ENCODE data around the gene SPNS3.
A peak's percentile ranks its signal among the peaks of the same experiment; 100 is the strongest.

Gene SPNS3

DNA sequence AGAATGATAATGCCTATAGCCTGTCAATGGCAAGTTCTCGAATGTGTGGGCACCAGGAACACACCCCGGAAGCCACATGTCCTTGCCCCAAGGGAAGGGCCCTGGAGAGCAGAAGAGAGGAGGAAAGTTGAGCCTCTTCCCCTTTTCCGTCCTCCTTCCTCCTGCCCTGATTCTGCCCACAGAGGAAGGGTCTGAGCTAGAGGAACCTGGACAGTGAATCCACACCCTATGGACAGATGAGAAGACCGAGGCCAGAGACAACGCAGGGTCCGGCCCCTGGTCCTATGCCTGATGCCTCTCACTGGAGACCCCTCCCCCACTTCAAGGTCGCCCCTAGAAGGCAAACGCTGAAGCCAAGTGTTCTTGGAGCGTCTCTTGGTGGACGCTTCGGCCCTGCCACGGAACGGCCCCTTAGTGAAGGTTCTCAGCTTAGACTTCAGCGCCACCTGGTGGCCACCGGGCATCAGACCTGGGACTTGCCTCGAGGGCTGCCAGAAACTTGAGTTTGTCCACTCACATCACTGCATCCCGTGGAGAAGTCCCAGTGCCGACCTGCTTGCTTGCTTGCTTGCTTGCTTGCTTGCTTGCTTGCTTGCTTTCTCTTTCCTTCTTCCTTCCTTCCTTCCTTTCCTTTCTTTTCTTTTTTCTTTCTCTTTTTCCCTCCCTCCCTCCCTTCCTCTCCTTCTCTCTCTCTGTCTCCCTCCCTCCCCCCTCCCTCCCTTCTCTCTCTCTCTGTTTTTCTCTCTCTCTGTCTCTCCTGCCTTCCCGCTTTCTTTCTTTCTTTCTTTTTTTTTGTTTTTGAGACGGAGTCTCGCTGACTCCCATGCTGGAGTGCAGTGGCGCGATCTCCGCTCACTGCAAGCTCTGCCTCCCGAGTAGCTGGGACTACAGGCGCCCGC is 20.6 kb upstream of the SPNS3 start:
- peak overlapping the region; percentile 78 for H3K27ac Mint-ChIP-seq
- peak overlapping the region; percentile 31 for H3K4me3 Mint-ChIP-seq
- H3K9me3 Mint-ChIP-seq: no peaks in the 10 kb centered on the region
- peaks cover 13% of the 10 kb centered on the region for H3K4me1 Mint-ChIP-seq
- H3K27me3 Mint-ChIP-seq: no peaks in the 10 kb centered on the region
- no peaks in the 10 kb centered on the region for H3K36me3 Mint-ChIP-seq
- ATAC-seq: peak; percentile 95

DNA sequence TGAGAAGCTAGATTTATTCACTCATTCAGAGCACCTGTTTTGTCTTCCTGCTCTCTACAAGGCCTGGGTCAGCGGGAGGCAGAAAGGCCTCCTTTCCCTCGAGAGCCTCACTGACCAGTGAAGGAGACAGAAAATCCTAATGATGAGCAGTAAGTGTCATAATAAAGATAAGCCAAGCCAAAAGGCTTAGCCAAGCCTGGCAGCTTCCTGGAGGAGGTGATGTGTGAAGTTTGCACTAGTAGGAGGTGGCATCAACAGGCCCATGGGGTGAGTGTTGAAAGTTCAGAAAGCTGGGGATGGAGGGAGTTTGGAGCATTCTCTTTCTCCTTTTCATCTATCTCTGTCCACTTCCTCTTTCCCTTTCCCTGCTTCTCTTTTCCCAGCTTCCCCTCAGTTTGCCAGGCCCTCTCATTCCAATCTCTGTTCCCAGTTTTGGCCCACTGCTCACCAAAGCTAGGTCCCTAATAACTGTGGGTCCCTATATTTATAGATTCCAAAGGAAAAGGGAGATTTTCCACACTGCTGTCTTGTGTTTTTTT is 16.5 kb upstream of the SPNS3 start:
- peaks cover 13% of the 10 kb centered on the region for H3K4me1 Mint-ChIP-seq
- H3K27ac Mint-ChIP-seq: no peak overlapping the region
- H3K27me3 Mint-ChIP-seq: no peaks in the 10 kb centered on the region

DNA sequence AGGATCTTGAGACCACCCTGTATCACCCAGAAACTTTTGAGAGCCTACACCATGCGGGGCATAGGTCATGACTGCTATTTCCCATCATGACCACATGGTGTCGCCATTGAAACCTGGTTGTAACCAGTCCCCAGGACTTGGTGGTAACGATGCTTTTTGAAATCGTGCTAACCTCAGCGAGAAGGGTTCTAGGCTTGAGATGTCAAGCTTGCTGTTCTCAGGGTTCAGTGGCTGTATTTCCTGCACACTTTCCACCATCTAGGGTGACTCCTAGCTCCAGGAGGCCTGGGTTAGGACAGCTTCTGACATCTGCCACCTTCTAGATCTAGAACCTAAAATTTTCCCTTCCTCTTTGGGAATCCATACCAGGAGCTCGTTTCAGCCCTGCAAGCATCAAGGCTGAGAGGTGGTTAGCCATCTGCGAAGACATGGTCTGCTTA is 13.0 kb upstream of the SPNS3 start:
- H3K4me1 Mint-ChIP-seq: peaks cover 6% of the 10 kb centered on the region
- no peak overlapping the region for H3K4me3 Mint-ChIP-seq
- H3K27me3 Mint-ChIP-seq: no peaks in the 10 kb centered on the region
- H3K36me3 Mint-ChIP-seq: no peaks in the 10 kb centered on the region
- H3K27ac Mint-ChIP-seq: no peak overlapping the region
- peak; percentile 91 for ATAC-seq
- no peaks in the 10 kb centered on the region for H3K9me3 Mint-ChIP-seq

More for the DNA sequence above, 16.5 kb upstream of the SPNS3 start:
- H3K4me3 Mint-ChIP-seq: no peak overlapping the region
- H3K36me3 Mint-ChIP-seq: no peaks in the 10 kb centered on the region
- no peak for ATAC-seq
- H3K9me3 Mint-ChIP-seq: no peaks in the 10 kb centered on the region

DNA sequence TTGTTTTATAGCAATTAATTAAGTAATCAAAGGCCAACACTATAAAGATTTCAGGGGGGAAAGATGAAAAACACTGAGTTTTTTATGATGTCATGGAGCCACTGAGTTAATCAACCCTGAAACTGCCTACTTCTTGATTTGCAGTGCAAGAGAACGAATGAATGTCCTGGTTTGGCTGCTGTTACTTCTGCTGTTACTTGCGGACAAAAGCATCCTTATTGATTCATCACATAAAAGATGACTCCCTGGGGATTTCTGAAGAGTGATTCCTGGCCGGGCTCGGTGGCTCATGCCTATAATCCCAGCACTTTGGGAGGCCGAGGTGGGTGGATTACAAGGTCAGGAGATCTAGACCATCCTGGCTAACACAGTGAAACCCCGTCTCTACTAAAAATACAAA is 10.9 kb upstream of the SPNS3 start:
- Mint-ChIP-seq H3K4me1 (peaks cover 15% of the 10 kb centered on the region), H3K27ac (no peak overlapping the region), H3K27me3 (no peaks in the 10 kb centered on the region), H3K36me3 (no peaks in the 10 kb centered on the region), H3K4me3 (no peak overlapping the region), H3K9me3 (no peaks in the 10 kb centered on the region)
- ATAC-seq: no peak

DNA sequence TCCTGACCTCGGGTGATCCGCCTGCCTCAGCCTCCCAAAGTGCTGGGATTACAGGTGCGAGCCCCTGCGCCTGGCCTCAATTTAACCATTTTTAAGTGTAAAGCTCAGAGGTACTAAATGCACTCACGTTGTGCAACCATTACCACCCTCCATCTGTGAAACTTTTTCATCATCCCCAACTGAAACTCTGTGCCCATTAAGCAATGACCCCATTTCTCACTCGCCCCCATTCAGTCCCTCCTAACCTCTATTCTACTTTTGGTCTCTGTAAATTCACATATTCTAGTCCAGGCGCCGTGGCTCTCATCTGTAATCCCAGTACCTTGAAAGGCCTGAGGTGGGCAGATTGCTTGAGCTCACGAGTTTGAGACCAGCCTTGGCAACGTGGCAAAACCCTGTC is 8.3 kb upstream of the SPNS3 start:
- Mint-ChIP-seq H3K27me3 (no peaks in the 10 kb centered on the region), H3K9me3 (no peaks in the 10 kb centered on the region), H3K4me3 (no peak overlapping the region)

DNA sequence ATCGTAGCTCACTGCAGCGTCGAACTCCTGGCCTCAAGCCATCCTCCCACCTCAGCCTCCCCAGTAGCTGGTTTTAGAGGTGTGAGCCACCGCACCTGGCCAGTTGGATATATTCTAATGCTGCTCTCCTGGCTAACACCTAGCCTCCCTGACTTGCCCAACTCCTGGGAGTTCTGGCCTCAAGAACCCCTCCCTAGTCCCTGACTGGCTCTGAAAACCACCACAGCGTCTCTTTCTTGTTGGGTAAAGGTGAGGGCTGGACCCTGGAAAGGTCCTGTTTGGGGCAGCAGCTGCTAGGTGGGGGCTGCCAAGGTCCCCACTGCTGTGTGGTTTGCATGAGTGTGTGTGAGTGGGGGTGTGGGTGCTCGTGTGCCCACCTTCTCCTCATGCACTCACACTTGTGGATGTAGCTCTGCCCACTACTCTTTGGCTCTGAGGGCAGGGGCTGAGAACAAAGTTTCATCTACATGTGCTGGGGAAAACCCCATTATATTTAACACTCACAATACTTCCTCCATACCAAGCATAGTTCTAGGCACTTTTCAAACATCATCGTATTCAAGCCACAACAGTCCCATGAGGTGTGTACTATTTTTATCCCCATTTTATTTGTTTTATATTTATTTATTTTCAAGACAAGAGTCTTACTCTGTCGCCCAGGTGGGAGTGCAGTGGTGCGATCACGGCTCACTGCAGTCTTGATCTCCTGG is 7.1 kb upstream of the SPNS3 start:
- no peaks in the 10 kb centered on the region for H3K27me3 Mint-ChIP-seq
- no peaks in the 10 kb centered on the region for H3K36me3 Mint-ChIP-seq
- H3K9me3 Mint-ChIP-seq: no peaks in the 10 kb centered on the region
- H3K4me1 Mint-ChIP-seq: peaks cover 23% of the 10 kb centered on the region
- ATAC-seq: peak; percentile 57
- no peak overlapping the region for H3K4me3 Mint-ChIP-seq
- no peak overlapping the region for H3K27ac Mint-ChIP-seq

More for the DNA sequence above, 8.3 kb upstream of the SPNS3 start:
- Mint-ChIP-seq H3K4me1 (peaks cover 23% of the 10 kb centered on the region), H3K27ac (no peak overlapping the region), H3K36me3 (no peaks in the 10 kb centered on the region)
- no peak for ATAC-seq

DNA sequence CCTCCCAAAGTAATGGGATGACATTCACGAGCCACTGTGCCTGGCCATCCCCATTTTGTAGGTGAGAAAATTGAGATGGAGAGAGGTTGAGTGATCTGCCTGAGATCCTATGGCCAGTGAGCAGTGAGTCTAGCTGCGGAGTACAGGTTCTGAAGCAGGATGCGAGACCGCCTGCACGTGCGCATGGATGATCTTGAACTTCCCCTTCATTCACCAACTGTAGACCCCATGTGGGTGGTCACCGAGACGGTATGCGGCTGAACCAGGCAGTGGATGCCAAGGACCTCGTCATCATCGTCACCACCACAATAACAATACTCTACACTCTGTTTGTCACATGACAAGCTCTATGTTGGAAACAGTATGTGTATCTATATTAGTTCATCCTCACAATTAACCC is 6.2 kb upstream of the SPNS3 start:
- Mint-ChIP-seq H3K4me3 (no peak overlapping the region), H3K27me3 (no peaks in the 10 kb centered on the region), H3K27ac (no peak overlapping the region), H3K36me3 (no peaks in the 10 kb centered on the region), H3K9me3 (no peaks in the 10 kb centered on the region), H3K4me1 (peaks cover 23% of the 10 kb centered on the region)
- peak; percentile 57 for ATAC-seq

DNA sequence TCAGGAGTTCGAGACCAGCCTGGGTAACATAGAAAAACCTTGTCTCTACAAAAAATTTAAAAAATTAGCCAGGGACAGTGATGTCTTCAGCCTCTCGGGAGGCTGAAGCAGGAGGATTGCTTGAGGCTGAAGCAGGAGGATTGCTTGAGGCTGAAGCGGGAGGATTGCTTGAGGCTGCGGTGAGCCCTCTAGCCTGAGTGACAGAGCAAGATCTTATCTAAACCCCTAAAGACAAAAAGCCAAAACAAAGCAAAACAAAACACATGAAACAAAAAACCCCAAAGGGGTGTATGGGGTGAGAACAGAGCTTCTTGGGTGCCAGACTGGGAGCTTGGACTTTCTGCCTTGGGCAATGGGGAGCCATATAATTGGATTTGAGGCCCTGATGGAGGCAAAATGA is 2.6 kb downstream of the SPNS3 start:
- H3K4me3 Mint-ChIP-seq: no peak overlapping the region
- H3K4me1 Mint-ChIP-seq: peaks cover 22% of the 10 kb centered on the region
- peaks cover 27% of the 10 kb centered on the region for H3K27me3 Mint-ChIP-seq
- ATAC-seq: no peak
- H3K9me3 Mint-ChIP-seq: no peaks in the 10 kb centered on the region
- no peak overlapping the region for H3K27ac Mint-ChIP-seq
- no peaks in the 10 kb centered on the region for H3K36me3 Mint-ChIP-seq

DNA sequence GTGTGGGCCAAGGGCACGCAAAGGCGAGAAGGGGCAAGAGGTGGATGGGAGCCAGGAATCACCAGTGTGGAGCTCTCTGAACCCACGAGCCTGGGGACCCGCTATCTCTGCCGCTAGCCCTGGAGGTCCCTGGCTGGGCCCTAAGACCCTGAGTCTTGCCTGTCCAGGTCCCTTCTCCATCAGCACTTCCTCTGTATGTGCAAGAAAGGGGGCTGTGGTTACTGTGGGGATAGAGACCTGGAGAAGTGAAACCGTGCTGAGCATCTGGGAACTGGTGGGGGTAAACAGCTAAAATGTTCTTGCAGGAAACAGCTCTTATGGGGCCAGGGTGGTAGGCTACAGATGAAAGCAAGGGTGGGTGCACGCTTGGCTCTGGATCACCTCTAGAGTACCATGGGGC is 3.1 kb downstream of the SPNS3 start:
- Mint-ChIP-seq H3K36me3 (no peaks in the 10 kb centered on the region), H3K4me3 (no peak overlapping the region), H3K9me3 (no peaks in the 10 kb centered on the region), H3K27ac (no peak overlapping the region), H3K27me3 (peaks cover 31% of the 10 kb centered on the region), H3K4me1 (peaks cover 22% of the 10 kb centered on the region)
- no peak for ATAC-seq

DNA sequence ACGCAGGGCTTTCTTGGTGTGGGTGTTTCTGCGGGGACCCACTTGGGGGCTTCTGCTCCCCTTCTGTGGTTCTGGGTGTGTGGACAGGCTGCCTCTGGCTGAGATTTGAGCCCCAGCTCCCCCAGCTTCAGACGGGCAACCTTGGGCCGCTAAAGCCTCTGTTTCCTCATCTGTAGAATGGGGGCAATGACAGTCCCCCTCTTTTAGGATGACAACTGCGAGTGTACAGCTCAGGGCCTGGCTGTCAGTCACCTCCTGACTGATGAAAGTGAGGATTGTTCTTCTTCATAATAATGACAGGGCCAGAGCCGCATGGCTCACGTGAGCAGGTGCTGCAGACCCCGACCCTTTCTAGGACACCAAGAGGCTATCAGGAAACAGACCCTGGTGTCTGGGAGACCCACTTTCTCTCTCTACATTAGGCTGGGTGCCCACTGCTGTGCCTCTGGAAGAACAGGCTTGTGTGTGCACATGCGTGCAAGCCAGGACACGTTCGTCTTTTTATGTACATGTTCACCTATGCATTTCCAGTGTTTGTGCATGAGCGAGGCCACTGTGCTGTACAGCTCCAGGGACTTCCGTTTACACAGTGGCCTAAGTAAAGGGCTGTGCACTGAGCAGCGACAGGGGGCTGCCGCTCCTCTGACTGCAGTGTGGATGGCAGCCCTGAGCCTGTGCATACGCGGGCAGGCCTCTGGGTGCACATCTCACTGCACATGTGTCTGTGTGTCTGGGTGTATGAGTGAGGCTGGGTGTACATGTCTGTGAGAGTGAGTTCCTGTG is 4.6 kb downstream of the SPNS3 start:
- Mint-ChIP-seq H3K4me1 (peaks cover 20% of the 10 kb centered on the region), H3K4me3 (no peak overlapping the region), H3K27me3 (peaks cover 37% of the 10 kb centered on the region), H3K36me3 (no peaks in the 10 kb centered on the region), H3K27ac (no peak overlapping the region), H3K9me3 (no peaks in the 10 kb centered on the region)
- no peak for ATAC-seq

DNA sequence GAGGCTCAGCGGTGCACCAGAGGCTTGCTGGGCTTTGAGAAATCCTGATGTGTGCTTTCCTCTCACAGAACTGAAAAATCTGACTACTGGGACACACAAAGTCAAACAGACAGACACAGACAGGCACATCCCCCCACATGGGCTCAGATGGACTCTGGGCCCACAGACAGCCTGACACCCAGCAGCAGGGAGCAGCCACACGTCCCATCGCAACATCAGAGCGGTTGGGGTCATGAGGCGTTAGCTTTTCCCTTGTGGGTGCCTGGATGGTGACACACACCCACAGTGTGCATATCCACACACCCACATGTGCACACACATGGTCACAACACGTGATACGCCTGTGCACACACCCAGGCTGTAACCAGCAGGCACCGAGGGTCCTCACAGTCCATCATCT is 6.3 kb downstream of the SPNS3 start:
- Mint-ChIP-seq H3K4me1 (peaks cover 10% of the 10 kb centered on the region), H3K4me3 (no peak overlapping the region), H3K27me3 (peaks cover 37% of the 10 kb centered on the region), H3K9me3 (no peaks in the 10 kb centered on the region), H3K36me3 (no peaks in the 10 kb centered on the region), H3K27ac (no peak overlapping the region)
- ATAC-seq: no peak

DNA sequence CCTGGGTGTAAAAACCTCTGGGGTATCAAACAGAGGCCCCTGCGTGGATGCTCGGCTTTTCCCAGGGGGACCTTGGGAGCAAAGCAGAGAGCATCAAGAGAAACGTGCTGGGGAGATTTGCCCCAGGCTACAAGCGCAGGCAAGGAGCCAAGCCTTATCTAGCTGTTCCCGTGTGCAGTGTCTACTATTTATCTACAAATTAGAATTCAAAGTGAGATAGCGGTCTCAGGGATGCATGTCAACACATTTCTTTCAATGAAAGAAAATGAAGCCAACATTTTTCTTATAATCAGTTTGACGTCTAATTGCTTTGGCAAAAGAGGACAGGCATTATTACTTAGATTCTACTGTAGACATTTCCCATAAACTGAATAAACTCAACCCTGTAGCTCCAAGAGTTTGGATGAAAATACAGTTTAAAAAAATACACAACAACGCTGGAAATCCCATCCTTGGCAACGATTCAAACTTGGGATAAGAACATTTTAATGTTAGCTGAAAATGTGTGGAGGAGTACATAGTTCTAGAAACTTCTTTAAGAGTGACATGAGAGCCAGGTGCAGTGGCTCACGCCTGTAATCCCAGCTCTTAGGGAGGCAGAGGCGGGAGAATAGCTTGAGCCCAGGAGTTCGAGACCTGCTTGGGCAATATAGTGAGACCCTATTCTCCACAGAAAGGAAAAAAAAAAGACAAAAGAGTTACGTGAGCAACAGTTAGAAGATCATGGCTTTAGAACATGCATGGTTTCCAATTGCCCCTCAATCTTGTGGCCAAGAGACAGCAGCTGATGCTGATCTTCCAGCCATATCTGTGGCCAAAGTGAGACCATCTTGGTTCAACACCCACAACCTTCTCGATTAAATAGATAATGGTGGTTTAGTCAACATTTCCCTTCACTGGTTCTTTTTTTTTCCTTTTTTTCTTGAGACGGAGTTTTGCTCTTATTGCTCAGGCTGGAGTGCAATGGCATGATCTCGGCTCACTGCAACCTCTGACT is 7.2 kb downstream of the SPNS3 start:
- H3K27ac Mint-ChIP-seq: no peak overlapping the region
- H3K36me3 Mint-ChIP-seq: no peaks in the 10 kb centered on the region
- no peaks in the 10 kb centered on the region for H3K9me3 Mint-ChIP-seq
- H3K4me3 Mint-ChIP-seq: no peak overlapping the region
- H3K4me1 Mint-ChIP-seq: peaks cover 10% of the 10 kb centered on the region
- ATAC-seq: no peak
- H3K27me3 Mint-ChIP-seq: peaks cover 37% of the 10 kb centered on the region

DNA sequence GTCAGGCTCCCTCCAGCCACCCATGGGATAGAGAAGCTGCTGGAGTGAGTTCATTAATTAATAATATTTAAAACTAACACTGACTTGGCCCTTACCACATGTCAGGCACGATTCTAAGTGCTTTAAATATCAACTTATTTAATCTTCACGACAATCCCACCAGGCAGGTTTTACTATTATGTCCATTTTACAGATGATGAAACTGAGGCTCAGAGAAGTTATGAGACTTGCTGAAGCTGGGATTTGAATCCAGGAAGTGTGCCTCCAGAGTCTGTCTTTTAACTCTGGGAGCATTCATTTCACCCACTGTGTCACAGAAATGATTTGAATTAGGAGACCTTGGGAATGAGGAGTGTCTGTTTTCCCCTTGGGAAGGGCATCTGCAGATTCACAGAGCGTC is 8.8 kb downstream of the SPNS3 start:
- no peak overlapping the region for H3K27ac Mint-ChIP-seq
- H3K4me3 Mint-ChIP-seq: no peak overlapping the region
- no peak for ATAC-seq
- peaks cover 37% of the 10 kb centered on the region for H3K27me3 Mint-ChIP-seq
- H3K4me1 Mint-ChIP-seq: no peaks in the 10 kb centered on the region
- H3K9me3 Mint-ChIP-seq: no peaks in the 10 kb centered on the region
- no peaks in the 10 kb centered on the region for H3K36me3 Mint-ChIP-seq

DNA sequence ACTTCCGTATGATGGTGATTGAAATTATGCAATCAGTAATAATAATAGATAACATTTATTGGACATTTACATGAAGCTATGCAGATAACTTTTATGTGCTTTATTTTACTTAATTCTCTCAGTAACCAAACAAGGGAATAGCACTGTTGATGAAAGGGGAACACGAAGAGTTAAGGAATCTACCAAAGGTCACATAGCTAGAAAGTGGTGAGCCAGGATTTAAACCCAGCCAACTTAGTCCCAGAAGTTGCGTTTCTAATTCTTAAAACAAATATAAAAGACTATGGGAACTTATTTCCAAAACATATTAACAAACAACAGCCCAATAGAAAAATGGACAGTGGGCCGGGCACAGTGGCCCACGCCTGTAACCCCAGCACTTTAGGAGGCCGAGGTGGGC is 9.7 kb downstream of the SPNS3 start:
- Mint-ChIP-seq H3K4me3 (no peak overlapping the region), H3K27ac (no peak overlapping the region), H3K9me3 (no peaks in the 10 kb centered on the region), H3K27me3 (peaks cover 31% of the 10 kb centered on the region), H3K36me3 (no peaks in the 10 kb centered on the region), H3K4me1 (no peaks in the 10 kb centered on the region)
- no peak for ATAC-seq
